WERI-Rb-1 (cell line): ENCODE data around the gene STK10.

Source experiments
- DNase-seq: peaks from one replicate; pipeline ENCODE4 v3.0.0-alpha.2; 2020
- H3K27ac ChIP-seq: fragments of 250-450 bp; sonication (Bioruptor Pico); 2 replicates; pipeline ENCODE4 v1.5.1; 2020; ENCODE audit warnings: mild to moderate bottlenecking, moderate library complexity
- H3K27me3 ChIP-seq: fragments of 250-450 bp; sonication (Bioruptor Pico); 2 replicates; pipeline ENCODE4 v1.5.1; 2021; ENCODE audit warnings: mild to moderate bottlenecking, low read depth, moderate library complexity; ENCODE audit not compliant: insufficient read depth, severe bottlenecking
- H3K36me3 ChIP-seq: fragments of 250-450 bp; sonication (Bioruptor Pico); 2 replicates; pipeline ENCODE4 v1.5.1; 2020; ENCODE audit warnings: mild to moderate bottlenecking, moderate library complexity
- H3K4me3 ChIP-seq: 2 replicates; pipeline ENCODE4 v1.5.1; 2011; ENCODE audit warnings: low read depth, mild to moderate bottlenecking, control low read depth, low read length
- H3K9me3 ChIP-seq: fragments of 250-450 bp; sonication (Bioruptor Pico); 2 replicates; pipeline ENCODE4 v1.5.1; 2021; ENCODE audit warnings: mild to moderate bottlenecking, moderate library complexity; ENCODE audit not compliant: severe bottlenecking
- TF ChIP-seq, protein P1 (sequence below): IDR thresholded peaks from 2 replicates; pipeline ENCODE4 v1.5.1; 2011; ENCODE audit warnings: low read depth, mild to moderate bottlenecking, control low read depth, inconsistent platforms, low read length

Gene STK10

DNA sequence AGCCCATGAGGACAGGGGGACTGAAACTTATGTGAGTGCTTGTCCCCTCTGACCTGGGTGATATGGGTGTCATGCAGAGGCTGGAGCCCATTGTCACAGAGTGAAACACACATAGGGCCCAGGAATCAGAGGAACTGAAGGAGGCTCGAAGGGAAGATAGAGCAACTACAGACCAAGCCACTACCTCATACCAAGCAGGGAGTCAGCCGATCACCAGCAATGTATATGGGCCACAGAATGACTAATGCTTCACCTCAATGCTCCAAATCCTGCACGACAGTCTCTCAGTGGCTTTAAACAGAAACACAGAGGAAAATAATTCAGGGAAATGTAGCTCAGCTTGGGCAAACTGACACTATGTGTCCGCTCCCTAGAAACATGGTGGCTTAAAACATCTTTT lies 172.7 kb downstream of the STK10 start:
- TF ChIP-seq, protein P1, sequence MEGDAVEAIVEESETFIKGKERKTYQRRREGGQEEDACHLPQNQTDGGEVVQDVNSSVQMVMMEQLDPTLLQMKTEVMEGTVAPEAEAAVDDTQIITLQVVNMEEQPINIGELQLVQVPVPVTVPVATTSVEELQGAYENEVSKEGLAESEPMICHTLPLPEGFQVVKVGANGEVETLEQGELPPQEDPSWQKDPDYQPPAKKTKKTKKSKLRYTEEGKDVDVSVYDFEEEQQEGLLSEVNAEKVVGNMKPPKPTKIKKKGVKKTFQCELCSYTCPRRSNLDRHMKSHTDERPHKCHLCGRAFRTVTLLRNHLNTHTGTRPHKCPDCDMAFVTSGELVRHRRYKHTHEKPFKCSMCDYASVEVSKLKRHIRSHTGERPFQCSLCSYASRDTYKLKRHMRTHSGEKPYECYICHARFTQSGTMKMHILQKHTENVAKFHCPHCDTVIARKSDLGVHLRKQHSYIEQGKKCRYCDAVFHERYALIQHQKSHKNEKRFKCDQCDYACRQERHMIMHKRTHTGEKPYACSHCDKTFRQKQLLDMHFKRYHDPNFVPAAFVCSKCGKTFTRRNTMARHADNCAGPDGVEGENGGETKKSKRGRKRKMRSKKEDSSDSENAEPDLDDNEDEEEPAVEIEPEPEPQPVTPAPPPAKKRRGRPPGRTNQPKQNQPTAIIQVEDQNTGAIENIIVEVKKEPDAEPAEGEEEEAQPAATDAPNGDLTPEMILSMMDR, result no peak
- Histone ChIP-seq H3K9me3 (no peaks in the 10 kb centered on the region), H3K36me3 (no peaks in the 10 kb centered on the region), H3K4me3 (no peak overlapping the region), H3K27ac (no peak overlapping the region), H3K27me3 (no peaks in the 10 kb centered on the region)
- DNase-seq, result no peak

DNA sequence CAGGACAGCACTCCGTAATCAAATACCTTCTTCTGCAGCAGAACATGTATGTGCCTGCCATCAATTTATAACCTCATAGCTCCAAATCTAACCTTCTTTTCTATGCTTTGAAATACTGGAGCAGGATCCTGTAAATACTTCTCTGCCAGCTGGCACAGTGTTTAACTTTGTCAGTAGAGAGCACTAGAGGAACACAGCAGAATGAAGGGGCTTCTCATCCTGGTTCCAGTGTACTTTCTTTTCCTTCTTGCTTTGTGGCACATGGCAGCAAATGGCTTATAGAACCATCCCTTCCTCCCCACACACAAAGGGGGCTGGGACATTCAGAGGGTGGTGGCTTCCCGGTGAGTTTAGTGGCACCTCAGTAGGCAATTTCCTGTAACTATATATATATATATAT lies 177.7 kb downstream of the STK10 start:
- H3K9me3 ChIP-seq, result no peaks in the 10 kb centered on the region
- peak; percentile 11 for DNase-seq
- TF ChIP-seq, protein P1, result peak; percentile 32; the same call in 1 of the 2 replicates
- no peaks in the 10 kb centered on the region for H3K27me3 ChIP-seq
- no peaks in the 10 kb centered on the region for H3K36me3 ChIP-seq
- no peak overlapping the region for H3K4me3 ChIP-seq
- H3K27ac ChIP-seq, result no peak overlapping the region

DNA sequence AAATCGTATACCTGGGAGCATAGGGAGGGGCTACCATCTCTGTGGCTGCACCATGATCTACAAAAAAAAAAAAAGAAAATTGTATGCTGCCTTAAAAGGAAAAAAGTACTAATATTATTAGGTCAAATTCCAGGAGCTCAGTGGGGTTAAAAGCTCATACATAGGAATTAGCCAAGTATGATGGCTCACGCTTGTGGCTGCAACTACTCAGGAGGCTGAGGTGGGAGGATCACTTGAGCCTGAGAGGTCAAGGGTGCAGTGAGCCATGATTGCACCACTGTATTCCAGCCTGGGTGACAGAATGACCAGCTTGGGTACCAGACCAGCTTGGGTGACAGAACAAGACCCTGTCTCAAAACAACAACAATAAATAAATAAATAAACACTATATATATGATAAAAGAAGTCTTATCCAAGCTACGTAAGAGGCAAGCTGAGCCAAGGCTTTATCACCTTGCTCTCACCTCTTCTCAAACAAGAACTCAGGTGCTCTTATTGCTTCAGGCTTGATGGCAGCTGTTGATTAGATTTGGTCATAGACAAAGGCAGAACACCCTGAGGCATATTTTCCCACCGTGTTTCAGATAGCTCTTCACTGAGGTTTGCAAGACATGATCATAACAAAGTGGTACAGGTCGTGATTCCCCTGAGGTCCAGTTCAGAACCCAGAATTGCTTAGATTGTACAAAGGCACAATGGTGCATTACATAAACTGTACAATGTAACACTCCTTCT lies 178.3 kb downstream of the STK10 start:
- Histone ChIP-seq H3K9me3 (no peaks in the 10 kb centered on the region), H3K36me3 (no peaks in the 10 kb centered on the region), H3K4me3 (no peak overlapping the region), H3K27ac (no peak overlapping the region), H3K27me3 (no peaks in the 10 kb centered on the region)
- TF ChIP-seq, protein P1, result no peak
- DNase-seq, result no peak

DNA sequence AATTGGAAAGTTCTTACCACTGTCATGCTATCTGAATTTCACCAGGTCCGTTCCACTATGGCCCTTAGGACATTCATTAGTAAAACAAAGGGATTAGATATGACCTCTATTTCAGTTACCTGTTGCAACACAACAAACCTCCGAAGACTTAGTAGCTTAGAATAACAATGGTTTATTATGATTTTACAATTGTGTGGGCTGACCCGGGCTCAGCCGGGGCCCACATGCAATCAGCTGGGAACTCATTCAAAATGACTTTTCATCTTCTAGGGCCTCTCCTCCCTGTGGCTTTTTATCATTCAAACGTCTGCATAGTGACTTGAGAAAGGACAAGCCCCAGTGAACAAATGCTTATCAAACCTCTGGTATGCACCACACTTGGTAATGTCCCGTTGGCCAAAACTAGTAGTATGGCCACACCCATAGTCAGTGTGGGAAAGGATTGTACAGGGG lies 179.3 kb downstream of the STK10 start:
- no peaks in the 10 kb centered on the region for H3K27me3 ChIP-seq
- TF ChIP-seq, protein P1, result no peak
- no peak overlapping the region for H3K4me3 ChIP-seq
- H3K9me3 ChIP-seq, result no peaks in the 10 kb centered on the region
- H3K27ac ChIP-seq, result no peak overlapping the region
- DNase-seq, result no peak
- H3K36me3 ChIP-seq, result no peaks in the 10 kb centered on the region

DNA sequence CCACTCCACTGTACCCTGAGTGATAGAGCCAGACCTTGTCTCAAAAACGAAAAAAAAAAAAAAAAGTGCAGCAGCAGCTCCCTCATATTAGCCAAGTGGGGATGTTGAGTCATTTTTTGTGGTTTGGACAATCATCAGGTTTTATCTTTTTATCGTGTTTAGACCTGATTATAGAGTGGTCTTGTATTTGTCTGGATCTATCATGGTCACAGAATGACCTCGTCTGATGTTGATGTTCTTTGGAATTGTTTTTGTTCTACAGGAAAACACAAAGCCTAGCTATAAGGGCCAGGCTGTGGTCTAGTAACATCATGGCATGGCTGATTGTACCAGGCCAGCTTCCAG lies 179.9 kb downstream of the STK10 start:
- no peak for DNase-seq
- Histone ChIP-seq H3K27me3 (no peaks in the 10 kb centered on the region), H3K4me3 (no peak overlapping the region), H3K9me3 (no peaks in the 10 kb centered on the region), H3K36me3 (no peaks in the 10 kb centered on the region), H3K27ac (no peak overlapping the region)
- TF ChIP-seq, protein P1, result no peak
